Panc1 (cell line): ENCODE results near the gene ADGRV1. TPM values are rescaled to one million over a fixed set of nuclear protein-coding genes. Genes with fewer than 3 reads are reported as not detected.

Experiments used
- ATAC-seq: fragments of 200-7000 bp; cut with Tn5 transposase; 2 replicates; pipeline ENCODE4 v1.9.1; 2020; ENCODE audit warnings: mild to moderate bottlenecking, moderate library complexity
- BruUV-seq: library from RNA; stranded (reverse); fragments of 400-500 nt; replicated peaks from 2 replicates; lab custom pipeline; 2021; lab: Mats Ljungman, UMichigan
- CTCF ChIA-PET: fragments of 300-600 bp; sonication (Branson Sonifier 250); formaldehyde crosslinking; loops from one replicate; lab custom pipeline; 2022; ENCODE audit warnings: antibody characterized with exemption; lab: Charles Lee
- POLR2A ChIA-PET: fragments of 300-600 bp; sonication (Branson Sonifier 250); formaldehyde crosslinking; loops from one replicate; lab custom pipeline; 2022; ENCODE audit warnings: antibody characterized with exemption; lab: Charles Lee
- DNase-seq: peaks from one replicate; pipeline ENCODE4 v3.0.0-alpha.2; 2010; ENCODE audit warnings: low read depth, low spot score
- H3K27ac ChIP-seq: 2 replicates; pipeline ENCODE4 v1.5.1; 2011; ENCODE audit warnings: mild to moderate bottlenecking, low read length, inconsistent platforms
- H3K27me3 ChIP-seq: fragments of 200-500 bp; sonication (Bioruptor generic); 2 replicates; pipeline ENCODE4 v1.6.0; 2014; ENCODE audit warnings: low read length, inconsistent platforms; ENCODE audit not compliant: control insufficient read depth, insufficient read depth
- H3K36me3 ChIP-seq: fragments of 200-500 bp; sonication (Bioruptor generic); 2 replicates; pipeline ENCODE4 v1.5.1; 2014; ENCODE audit warnings: inconsistent platforms, mild to moderate bottlenecking, low read length, moderate library complexity; ENCODE audit not compliant: control insufficient read depth, insufficient read depth
- H3K4me1 ChIP-seq: 2 replicates; pipeline ENCODE4 v1.5.1; 2011; ENCODE audit warnings: inconsistent platforms, mild to moderate bottlenecking, low read length, moderate library complexity; ENCODE audit not compliant: control insufficient read depth, insufficient read depth
- H3K4me3 ChIP-seq, 2 experiments: 2 replicates each; pipeline ENCODE4 v1.5.1; 2011 to 2012; ENCODE audit warnings: low read depth in 2 of 2, low read length in 2 of 2, mild to moderate bottlenecking in 2 of 2, inconsistent platforms in 1 of 2, moderate library complexity in 1 of 2
- H3K9me3 ChIP-seq: fragments of 200-500 bp; sonication (Bioruptor generic); 2 replicates; pipeline ENCODE4 v1.5.1; 2014; ENCODE audit warnings: low read depth, mild to moderate bottlenecking, inconsistent platforms, low read length, moderate library complexity; ENCODE audit not compliant: control insufficient read depth, insufficient read depth
- POLR2AphosphoS5 ChIP-seq: IDR thresholded peaks from 2 replicates; pipeline ENCODE4 v1.6.1; 2012; ENCODE audit warnings: mild to moderate bottlenecking, low read depth, low read length, moderate library complexity
- SIN3A ChIP-seq: IDR thresholded peaks from 2 replicates; pipeline ENCODE4 v1.6.1; 2012; ENCODE audit warnings: low read depth, mild to moderate bottlenecking, low read length, moderate library complexity, borderline replicate concordance; ENCODE audit not compliant: insufficient read depth
- TCF7L2 ChIP-seq: IDR thresholded peaks from 2 replicates; pipeline ENCODE4 v1.6.1; 2011; ENCODE audit warnings: mild to moderate bottlenecking, low read depth, low read length, inconsistent platforms
- in situ Hi-C: cut with HindIII; loops from 2 replicates; pipeline ENCODE4 v1.10.0; 2016; ENCODE audit warnings: low sequenced_read_pairs, low pct_unique_long_range_greater_than_20kb
- intact Hi-C: fragments of 100-400 bp; cut with micrococcal nuclease; formaldehyde crosslinking; loops from one replicate; pipeline ENCODE4 v1.10.0; 2022; ENCODE audit not compliant: unreplicated experiment
- total RNA-seq: library from RNA; stranded (reverse); gene quantifications from one replicate; pipeline ENCODE4 v1.2.1, GENCODE V29; 2021; ENCODE audit not compliant: unreplicated experiment
- TF ChIP-seq, protein P1 (sequence below): fragments of 450-650 bp; IDR thresholded peaks from 2 replicates; pipeline ENCODE4 v1.5.1; 2017; ENCODE audit warnings: mild to moderate bottlenecking
- TF ChIP-seq, protein P2 (sequence below), 2 experiments: IDR thresholded peaks; 2 replicates each; pipeline ENCODE4 v1.6.1; 2011 to 2012; ENCODE audit warnings: low read depth in 2 of 2, control low read depth in 1 of 2, low read length in 1 of 2, mild to moderate bottlenecking in 1 of 2, moderate library complexity in 1 of 2; ENCODE audit not compliant: insufficient read depth in 1 of 2

Gene ADGRV1
- total RNA-seq, 1 experiment from 2014 or later: 0.49 TPM

DNA sequence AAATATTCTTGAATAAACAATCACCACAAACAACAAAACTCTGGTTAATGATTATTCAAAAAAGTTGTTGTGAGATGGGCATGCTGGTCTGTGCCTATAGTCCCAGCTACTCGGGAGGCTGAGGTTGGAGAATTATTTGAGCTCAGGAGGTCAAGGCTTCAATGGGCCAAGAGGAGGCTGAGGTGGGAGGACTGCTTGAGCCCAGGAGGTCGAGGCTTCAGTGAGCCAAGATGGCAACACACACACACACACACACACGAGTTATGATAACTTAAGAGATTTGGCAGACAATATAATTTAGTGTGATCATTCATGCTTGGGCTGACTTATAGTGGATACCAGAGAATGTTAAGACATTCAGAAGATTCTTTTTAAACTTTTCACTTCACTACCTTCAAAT, 44.1 kb upstream of the ADGRV1 start:
- in situ Hi-C loops: no loop called here
- no peak for ATAC-seq

DNA sequence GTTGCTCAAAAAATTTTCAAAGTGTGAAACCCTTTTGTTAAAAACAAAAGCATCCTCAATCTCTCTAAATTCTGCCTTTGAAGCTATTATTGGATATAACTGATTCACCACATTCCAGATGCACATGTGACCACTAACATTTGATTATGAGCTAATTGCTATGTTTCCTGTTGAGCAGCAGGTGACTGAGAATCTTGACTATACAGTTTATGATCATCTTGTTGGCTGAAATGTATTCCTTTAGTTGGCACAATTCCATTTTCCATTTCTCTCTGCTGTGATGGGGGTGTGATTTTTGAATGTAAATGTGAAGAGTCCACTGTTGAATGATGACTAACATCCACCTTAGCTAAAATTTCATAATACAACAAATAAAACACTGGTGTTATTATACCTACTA, 39.9 kb upstream of the ADGRV1 start:
- DNase-seq (no peak), ATAC-seq (no peak)
- no peaks in the 10 kb centered on the region for H3K27me3 ChIP-seq
- no peak overlapping the region for H3K4me3 ChIP-seq
- H3K9me3 ChIP-seq: no peaks in the 10 kb centered on the region
- ChIA-PET CTCF (no interaction called here), POLR2A (no interaction called here)
- intact Hi-C loops: no loop called here
- H3K27ac ChIP-seq: no peak overlapping the region
- in situ Hi-C loops: no loop called here
- no TSS peak for BruUV-seq
- TF ChIP-seq, protein P1, sequence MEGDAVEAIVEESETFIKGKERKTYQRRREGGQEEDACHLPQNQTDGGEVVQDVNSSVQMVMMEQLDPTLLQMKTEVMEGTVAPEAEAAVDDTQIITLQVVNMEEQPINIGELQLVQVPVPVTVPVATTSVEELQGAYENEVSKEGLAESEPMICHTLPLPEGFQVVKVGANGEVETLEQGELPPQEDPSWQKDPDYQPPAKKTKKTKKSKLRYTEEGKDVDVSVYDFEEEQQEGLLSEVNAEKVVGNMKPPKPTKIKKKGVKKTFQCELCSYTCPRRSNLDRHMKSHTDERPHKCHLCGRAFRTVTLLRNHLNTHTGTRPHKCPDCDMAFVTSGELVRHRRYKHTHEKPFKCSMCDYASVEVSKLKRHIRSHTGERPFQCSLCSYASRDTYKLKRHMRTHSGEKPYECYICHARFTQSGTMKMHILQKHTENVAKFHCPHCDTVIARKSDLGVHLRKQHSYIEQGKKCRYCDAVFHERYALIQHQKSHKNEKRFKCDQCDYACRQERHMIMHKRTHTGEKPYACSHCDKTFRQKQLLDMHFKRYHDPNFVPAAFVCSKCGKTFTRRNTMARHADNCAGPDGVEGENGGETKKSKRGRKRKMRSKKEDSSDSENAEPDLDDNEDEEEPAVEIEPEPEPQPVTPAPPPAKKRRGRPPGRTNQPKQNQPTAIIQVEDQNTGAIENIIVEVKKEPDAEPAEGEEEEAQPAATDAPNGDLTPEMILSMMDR: no peak
- TF ChIP-seq, protein P2, sequence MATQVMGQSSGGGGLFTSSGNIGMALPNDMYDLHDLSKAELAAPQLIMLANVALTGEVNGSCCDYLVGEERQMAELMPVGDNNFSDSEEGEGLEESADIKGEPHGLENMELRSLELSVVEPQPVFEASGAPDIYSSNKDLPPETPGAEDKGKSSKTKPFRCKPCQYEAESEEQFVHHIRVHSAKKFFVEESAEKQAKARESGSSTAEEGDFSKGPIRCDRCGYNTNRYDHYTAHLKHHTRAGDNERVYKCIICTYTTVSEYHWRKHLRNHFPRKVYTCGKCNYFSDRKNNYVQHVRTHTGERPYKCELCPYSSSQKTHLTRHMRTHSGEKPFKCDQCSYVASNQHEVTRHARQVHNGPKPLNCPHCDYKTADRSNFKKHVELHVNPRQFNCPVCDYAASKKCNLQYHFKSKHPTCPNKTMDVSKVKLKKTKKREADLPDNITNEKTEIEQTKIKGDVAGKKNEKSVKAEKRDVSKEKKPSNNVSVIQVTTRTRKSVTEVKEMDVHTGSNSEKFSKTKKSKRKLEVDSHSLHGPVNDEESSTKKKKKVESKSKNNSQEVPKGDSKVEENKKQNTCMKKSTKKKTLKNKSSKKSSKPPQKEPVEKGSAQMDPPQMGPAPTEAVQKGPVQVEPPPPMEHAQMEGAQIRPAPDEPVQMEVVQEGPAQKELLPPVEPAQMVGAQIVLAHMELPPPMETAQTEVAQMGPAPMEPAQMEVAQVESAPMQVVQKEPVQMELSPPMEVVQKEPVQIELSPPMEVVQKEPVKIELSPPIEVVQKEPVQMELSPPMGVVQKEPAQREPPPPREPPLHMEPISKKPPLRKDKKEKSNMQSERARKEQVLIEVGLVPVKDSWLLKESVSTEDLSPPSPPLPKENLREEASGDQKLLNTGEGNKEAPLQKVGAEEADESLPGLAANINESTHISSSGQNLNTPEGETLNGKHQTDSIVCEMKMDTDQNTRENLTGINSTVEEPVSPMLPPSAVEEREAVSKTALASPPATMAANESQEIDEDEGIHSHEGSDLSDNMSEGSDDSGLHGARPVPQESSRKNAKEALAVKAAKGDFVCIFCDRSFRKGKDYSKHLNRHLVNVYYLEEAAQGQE (IDR thresholded peaks at IDR 0.05; ENCODE audit: insufficient read depth in 1 of 2, low read depth in 2 of 2, low read length in 1 of 2): no peak
- TF ChIP-seq SIN3A (no peak), POLR2AphosphoS5 (no peak)
- no peaks in the 10 kb centered on the region for H3K4me1 ChIP-seq
- peaks cover 21% of the 10 kb centered on the region; the same call in 1 of the 2 replicates for H3K36me3 ChIP-seq

More for the DNA sequence above, 44.1 kb upstream of the ADGRV1 start:
- Histone ChIP-seq H3K27me3 (no peaks in the 10 kb centered on the region), H3K36me3 (peaks cover 13% of the 10 kb centered on the region; the same call in 1 of the 2 replicates), H3K9me3 (no peaks in the 10 kb centered on the region), H3K4me3 (no peak overlapping the region), H3K27ac (no peak overlapping the region), H3K4me1 (no peaks in the 10 kb centered on the region)
- CTCF ChIA-PET: interaction anchor here (0.6 kb wide), 1 partner anchor 16 kb away, joined by 5 read pairs; no protein-coding TSS in a partner anchor
- TF ChIP-seq POLR2AphosphoS5 (no peak), TCF7L2 (no peak), SIN3A (no peak)
- TF ChIP-seq, protein P1: no peak
- TF ChIP-seq, protein P2 (IDR thresholded peaks at IDR 0.05; ENCODE audit: insufficient read depth in 1 of 2, low read depth in 2 of 2, low read length in 1 of 2): no peak
- POLR2A ChIA-PET: no interaction called here
- no peak for DNase-seq
- intact Hi-C loops: no loop called here
- BruUV-seq: no TSS peak
